SH-SY5Y (cell line): ENCODE data around the gene BOLA2.
"Not testable (repeated sequence)": the region's sequence is repeated elsewhere in the genome, so short reads cannot be mapped to it uniquely, and the experiment has no call there.

ENCODE experiments used
- GATA2 ChIP-seq: IDR thresholded peaks from 2 replicates; pipeline ENCODE4 v1.6.1; 2011; ENCODE audit warnings: mild to moderate bottlenecking, low read depth, low read length
- GATA3 ChIP-seq: IDR thresholded peaks from 2 replicates; pipeline ENCODE4 v1.6.1; 2011; ENCODE audit warnings: low read depth, mild to moderate bottlenecking, low read length, moderate library complexity

The BOLA2 gene

DNA sequence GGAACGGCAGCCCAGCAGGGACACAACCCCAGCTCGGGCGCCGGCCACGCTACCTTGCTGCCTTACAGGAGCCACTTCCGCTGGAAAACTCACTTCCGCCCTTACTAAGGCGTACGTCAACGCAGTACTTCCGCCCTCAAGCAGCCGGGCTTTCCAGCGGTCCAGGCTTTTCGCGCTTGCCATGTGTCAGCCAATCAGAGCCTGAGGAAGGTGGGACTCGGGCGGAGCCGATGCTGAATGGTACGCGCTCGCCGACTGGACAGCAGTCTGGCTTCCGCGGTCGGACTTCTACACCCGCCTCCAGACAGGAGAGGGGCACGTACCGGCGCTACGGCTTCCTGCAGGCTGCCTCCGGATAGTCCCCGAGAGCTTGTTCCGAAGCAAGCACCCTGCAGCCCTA lies at the start of gene BOLA2, which contains the start of gene SLX1B:
BOLA2 (minus strand) TSS at position 83 of the 400 bp plus-strand sequence. CDS start 98 bp downstream, outside the sequence.
SLX1B (plus strand) TSS at position 265 of the 400 bp plus-strand sequence.
- TF ChIP-seq GATA3, GATA2: not testable (repeated sequence)

DNA sequence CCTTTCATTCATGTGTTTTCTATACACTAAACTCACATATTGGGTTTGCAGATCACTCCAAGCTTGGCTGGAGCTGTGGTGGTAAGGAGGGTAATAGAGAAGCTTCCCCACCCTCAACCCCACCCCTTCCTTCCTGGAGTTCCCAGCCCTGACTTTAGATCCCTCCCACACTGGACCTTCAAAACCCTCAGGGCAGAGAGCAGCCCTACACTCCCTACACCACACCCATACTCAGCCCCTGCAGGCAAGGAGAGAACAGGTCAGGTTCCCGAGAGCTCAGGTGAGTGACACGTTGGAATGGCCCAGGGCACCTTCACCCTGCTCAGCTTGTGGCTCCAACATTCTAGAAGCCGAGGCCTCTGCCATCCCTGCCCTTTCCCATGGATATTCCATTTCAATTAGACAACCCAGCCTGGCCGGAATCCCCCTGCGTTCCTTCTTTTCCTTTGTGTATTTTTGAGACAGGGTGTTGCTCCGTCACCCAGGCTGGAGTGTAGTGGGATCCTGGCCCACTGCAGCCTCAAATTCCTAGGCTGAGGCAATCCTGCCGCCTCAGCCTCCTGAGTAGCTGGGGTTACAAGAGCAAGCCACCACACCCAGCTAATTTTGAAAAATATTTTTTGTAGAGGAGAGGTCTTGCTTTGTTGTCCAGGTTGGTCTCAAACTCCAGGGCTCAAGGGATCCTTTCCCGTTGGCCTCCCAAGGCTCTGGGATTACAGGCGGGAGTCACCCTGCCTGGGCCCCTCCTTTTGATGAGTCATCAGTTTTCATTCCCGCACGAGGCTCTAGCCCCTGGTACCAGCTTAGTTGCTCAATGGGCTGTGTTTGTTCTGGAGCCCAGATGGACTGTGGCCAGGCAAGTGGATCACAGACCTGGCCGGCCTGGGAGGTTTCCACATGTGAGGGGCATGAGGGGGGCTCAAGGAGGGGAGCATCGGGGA lies 5.8 kb upstream of the BOLA2 start, which contains the start of gene SULT1A4:
SULT1A4 (plus strand) TSS at position 208 of the 941 bp plus-strand sequence. CDS start 1,473 bp downstream, outside the sequence.
- TF ChIP-seq GATA3, GATA2: not testable (repeated sequence)
